ENCODE results near the gene FHOD1.

- TF ChIP-seq CTCF (IDR thresholded peaks at IDR 0.05) (no peak), EP300 (IDR thresholded peaks at IDR 0.05) (no peak), POLR2A (IDR thresholded peaks at IDR 0.05) (no peak)
Observed at GRCh38 chr16:67264277-67264676, 17.0 kb upstream of the FHOD1 start.

All from suprapubic skin (tissue), 3 donors.